ENCODE data around the gene LIMD2. TPM values are rescaled to one million over a fixed set of nuclear protein-coding genes. Genes with fewer than 3 reads are reported as not detected.

The LIMD2 gene
- total RNA-seq, 1 donor from 2014 or later: 65.1 TPM

- H3K27me3 Mint-ChIP-seq: no peaks in the 10 kb centered on the region
- H3K4me3 Mint-ChIP-seq: no peak overlapping the region
- no peak overlapping the region for H3K27ac Mint-ChIP-seq
- DNase-seq (ENCODE audit: extremely low spot score, unreplicated experiment): no peak
- no peak for TF ChIP-seq CTCF (conservative IDR thresholded peaks at IDR 0.05)
- H3K4me1 Mint-ChIP-seq (ENCODE audit: unreplicated experiment): no peaks in the 10 kb centered on the region
- H3K9me3 Mint-ChIP-seq: no peaks in the 10 kb centered on the region
- peaks cover 8% of the 10 kb centered on the region for H3K36me3 Mint-ChIP-seq
Observed at GRCh38 chr17:63692195-63692816, 7.6 kb downstream of the LIMD2 start.

- Mint-ChIP-seq H3K27me3 (no peaks in the 10 kb centered on the region), H3K36me3 (peaks cover 11% of the 10 kb centered on the region), H3K9me3 (no peaks in the 10 kb centered on the region), H3K4me3 (no peak overlapping the region), H3K27ac (no peak overlapping the region), H3K4me1 (ENCODE audit: unreplicated experiment) (no peaks in the 10 kb centered on the region)
- no peak for DNase-seq (ENCODE audit: extremely low spot score, unreplicated experiment)
- no peak for TF ChIP-seq CTCF (conservative IDR thresholded peaks at IDR 0.05)
Observed at GRCh38 chr17:63689479-63689878, 10.4 kb downstream of the LIMD2 start.

GRCh38 chr17:63688396-63689020 is 11.4 kb downstream of the LIMD2 start:
- DNase-seq (ENCODE audit: extremely low spot score, unreplicated experiment): no peak
- no peak for TF ChIP-seq CTCF (conservative IDR thresholded peaks at IDR 0.05)
- H3K9me3 Mint-ChIP-seq: no peaks in the 10 kb centered on the region
- H3K4me1 Mint-ChIP-seq (ENCODE audit: unreplicated experiment): no peaks in the 10 kb centered on the region
- peaks cover 14% of the 10 kb centered on the region for H3K36me3 Mint-ChIP-seq
- H3K4me3 Mint-ChIP-seq: no peak overlapping the region
- H3K27me3 Mint-ChIP-seq: no peaks in the 10 kb centered on the region
- no peak overlapping the region for H3K27ac Mint-ChIP-seq

- no peak for DNase-seq (ENCODE audit: extremely low spot score, unreplicated experiment)
- Mint-ChIP-seq H3K36me3 (peaks cover 19% of the 10 kb centered on the region), H3K4me3 (no peak overlapping the region), H3K27ac (no peak overlapping the region), H3K9me3 (no peaks in the 10 kb centered on the region), H3K4me1 (ENCODE audit: unreplicated experiment) (peaks cover 7% of the 10 kb centered on the region), H3K27me3 (no peaks in the 10 kb centered on the region)
- no peak for TF ChIP-seq CTCF (conservative IDR thresholded peaks at IDR 0.05)
Observed at GRCh38 chr17:63686138-63686685, 13.7 kb downstream of the LIMD2 start.

- no peak for DNase-seq (ENCODE audit: extremely low spot score, unreplicated experiment)
- no peak for TF ChIP-seq CTCF (conservative IDR thresholded peaks at IDR 0.05)
- H3K27me3 Mint-ChIP-seq: no peaks in the 10 kb centered on the region
- no peak overlapping the region for H3K27ac Mint-ChIP-seq
- H3K36me3 Mint-ChIP-seq: peaks cover 19% of the 10 kb centered on the region
- no peaks in the 10 kb centered on the region for H3K9me3 Mint-ChIP-seq
- peaks cover 7% of the 10 kb centered on the region for H3K4me1 Mint-ChIP-seq (ENCODE audit: unreplicated experiment)
- H3K4me3 Mint-ChIP-seq: no peak overlapping the region
Observed at GRCh38 chr17:63685578-63685977, 14.3 kb downstream of the LIMD2 start.

Data from type B pancreatic cell (in vitro differentiated cells).